ENCODE measurements around the gene WDR36.

Gene WDR36

DNA sequence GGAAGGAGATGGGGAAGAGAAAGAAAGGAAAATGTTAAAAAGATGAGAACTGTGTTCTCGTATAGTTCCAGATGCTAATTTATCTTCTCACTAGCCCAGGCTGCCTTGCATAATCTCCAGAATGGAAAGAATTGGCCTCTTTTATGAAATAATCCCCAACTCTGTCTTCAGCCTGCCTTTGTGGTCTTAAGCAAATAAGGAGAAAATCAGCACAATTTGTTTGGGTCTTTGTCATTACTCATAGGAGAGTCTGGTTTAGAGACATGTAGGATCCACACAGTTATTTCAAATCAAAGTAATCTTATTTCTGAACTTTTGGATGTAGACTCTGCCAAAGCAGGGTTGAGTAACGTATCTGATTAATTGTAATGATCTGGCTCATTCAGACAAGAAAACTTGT, 81.3 kb downstream of the WDR36 start:
- no CpG with 5 or more reads among the region's 2 CpGs for WGBS
- Histone ChIP-seq H3K14ac (ENCODE audit: low read length in 2 of 2) (no peak overlapping the region), H3K4me1 (ENCODE audit: control insufficient read depth, insufficient read depth, low read depth, low read length) (no peaks in the 10 kb centered on the region), H3K9ac (ENCODE audit: low read length) (no peak overlapping the region), H2BK12ac (ENCODE audit: low read length in 2 of 2) (no peak overlapping the region), H4K91ac (ENCODE audit: low read length) (no peak overlapping the region), H3K4me3 (ENCODE audit: insufficient read depth in 1 of 2, low read depth in 1 of 2, low read length in 2 of 2) (no peak overlapping the region), H3K23ac (ENCODE audit: low read length in 2 of 2) (no peak overlapping the region), H3K36me3 (ENCODE audit: control insufficient read depth in 1 of 2, insufficient read depth in 2 of 2, low read depth in 1 of 2, low read length in 2 of 2) (no peaks in the 10 kb centered on the region), H2AFZ (ENCODE audit: low read depth, low read length) (no peak overlapping the region), H3K4me2 (ENCODE audit: low read length, poor library complexity, severe bottlenecking) (no peak overlapping the region), H2BK5ac (ENCODE audit: low read depth, low read length, poor library complexity, severe bottlenecking) (no peak overlapping the region), H2BK15ac (ENCODE audit: low read depth, poor library complexity, severe bottlenecking) (no peak overlapping the region), H3K9me3 (ENCODE audit: control insufficient read depth, low read length) (no peaks in the 10 kb centered on the region), H4K8ac (ENCODE audit: low read length) (no peak overlapping the region), H3K79me1 (replicated peaks; ENCODE audit: low read length, poor library complexity, severe bottlenecking) (no peaks in the 10 kb centered on the region), H2BK120ac (ENCODE audit: low read depth, low read length) (no peak overlapping the region), H3K27ac (ENCODE audit: low read length, poor library complexity, severe bottlenecking) (no peak overlapping the region), H3K18ac (ENCODE audit: low read depth in 1 of 2, low read length in 2 of 2) (no peak overlapping the region), H2AK5ac (ENCODE audit: low read length, severe bottlenecking) (no peak overlapping the region), H3K27me3 (ENCODE audit: control insufficient read depth in 1 of 2, insufficient read depth in 1 of 2, low read length in 2 of 2) (peaks cover 0 to 5% of the 10 kb centered on the region in 2 experiments), H3K4ac (ENCODE audit: low read depth in 1 of 2, low read length in 2 of 2) (no peak overlapping the region)
- no peak for DNase-seq
